ENCODE results near the gene FAM229A. TPM values are rescaled to one million over a fixed set of nuclear protein-coding genes. Genes with fewer than 3 reads are reported as not detected.

Gene FAM229A
- total and polyA plus RNA-seq, 9 of the 15 experiments (the other 6 are each of a cell fraction or from before 2014, with no cell fraction given): 0.04 to 21.6 (median 7.4) TPM

DNA sequence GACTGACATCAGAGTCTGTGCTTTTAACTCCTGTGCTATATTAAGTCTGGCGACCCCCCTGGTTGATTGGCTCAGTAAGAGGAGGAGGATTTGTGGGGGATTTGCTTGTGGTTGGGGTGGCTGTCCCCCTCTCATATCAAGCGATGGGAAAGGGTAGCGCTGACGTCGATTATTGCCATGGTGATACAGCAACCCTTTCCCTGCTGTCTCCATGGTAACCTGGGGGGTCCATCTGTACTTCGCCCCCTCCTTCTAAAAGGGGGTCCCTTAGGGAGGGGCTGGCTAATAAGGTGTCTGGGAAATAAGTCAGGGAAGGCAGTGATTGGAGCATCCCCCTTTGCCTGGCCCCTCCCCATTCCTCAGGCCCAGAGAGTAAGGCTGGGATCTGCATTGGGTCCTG is 4.7 kb downstream of the FAM229A start:
- CTCF ChIA-PET (ENCODE audit: low intra/inter-chr PET ratio): no interaction called here
- 0 out of 2 replicates have a peak, but pooled peaks cover 6% of the 10 kb centered on the region for H4K20me1 ChIP-seq (replicated peaks; ENCODE audit: control insufficient read depth, insufficient read depth, low read length)
- no peak for FAIRE-seq

More for the DNA sequence above, 4.7 kb downstream of the FAM229A start:
- H3K27me3 ChIP-seq (ENCODE audit: control insufficient read depth in 2 of 2, insufficient read depth in 2 of 2, low read length in 2 of 2): no peaks in the 10 kb centered on the region
- ATAC-seq (no peak), DNase-seq (ENCODE audit: extremely low read depth in 1 of 4, low spot score in 3 of 4) (peak in 1 of 4 experiments; percentile 18)
- TF ChIP-seq RFX1 (IDR thresholded peaks at IDR 0.05) (peak; percentile 86), MYNN (IDR thresholded peaks at IDR 0.05) (no peak), MYNN (CRISPR knock-in tag; IDR thresholded peaks at IDR 0.05) (no peak), HBP1 (CRISPR knock-in tag; IDR thresholded peaks at IDR 0.05) (no peak), FOXK2 (conservative IDR thresholded peaks at IDR 0.05 in 1 of 2, IDR thresholded peaks at IDR 0.05 in 1 of 2; ENCODE audit: low read depth in 2 of 2) (no peak)
- H3K79me2 ChIP-seq (ENCODE audit: control insufficient read depth, insufficient read depth, low read length): peaks cover under 1% of the 10 kb centered on the region; the same call in 1 of the 3 replicates
- no peaks in the 10 kb centered on the region for H3K9me1 ChIP-seq (ENCODE audit: control insufficient read depth, insufficient read depth, low read length)
- no peaks in the 10 kb centered on the region for H3K9me3 ChIP-seq (replicated peaks; ENCODE audit: control insufficient read depth, insufficient read depth, low read depth, low read length)
- no TSS peak for BruUV-seq (replicated peaks)
- no peak overlapping the region for H3K9ac ChIP-seq (ENCODE audit: insufficient read depth in 1 of 2, low read depth in 2 of 2, low read length in 2 of 2)
- intact Hi-C loops (cut with micrococcal nuclease): no loop called here
- H2AFZ ChIP-seq (ENCODE audit: low read depth, low read length): no peak overlapping the region
- no peak overlapping the region for H3K27ac ChIP-seq (ENCODE audit: extremely low read depth, low read depth, low read length)
- 44% methylated on average over 6 of the region's 6 CpGs for WGBS (ENCODE audit: insufficient coverage, low coverage, missing lambda C conversion rate)
- in situ Hi-C loops (cut with MboI): no loop called here
- POLR2A ChIA-PET: interaction anchor here (0.6 to 2.8 kb wide), 6 partner anchors 10 to 102 kb away, joined by 3 to 14 read pairs (median 4); no protein-coding TSS in a partner anchor
- no peak overlapping the region for H3K4me3 ChIP-seq
- H3K4me1 ChIP-seq (replicated peaks in 1 of 2; ENCODE audit: control insufficient read depth in 2 of 2, insufficient read depth in 2 of 2, low read length in 2 of 2): peaks cover 17 to 21% of the 10 kb centered on the region in 2 experiments
- peaks cover 25% of the 10 kb centered on the region; the same call in 2 of the 3 replicates for H3K36me3 ChIP-seq (ENCODE audit: control insufficient read depth, insufficient read depth, low read length)
- no peak overlapping the region for H3K4me2 ChIP-seq (ENCODE audit: insufficient read depth, low read length)

All from K562 (cell line).